Central memory CD4-positive, alpha-beta T cell (primary cell): ENCODE results near the gene GLO1.
"Not testable (repeated sequence)": the region's sequence is repeated elsewhere in the genome, so short reads cannot be mapped to it uniquely, and the experiment has no call there.

ENCODE experiments used
- DNase-seq: peaks from one replicate; pipeline ENCODE4 v3.0.0; 2022

The GLO1 gene

GRCh38 chr6:38703949-38704590, 1.1 kb upstream of the GLO1 start:
- DNase-seq: no peak

GRCh38 chr6:38701551-38701950, 1.4 kb downstream of the GLO1 start:
- no peak for DNase-seq

GRCh38 chr6:38699702-38700101, 3.2 kb downstream of the GLO1 start:
- not testable (repeated sequence) for DNase-seq

- no peak for DNase-seq
These were observed 5.1 kb downstream of the GLO1 start for GRCh38 chr6:38697846-38698245.

- DNase-seq: no peak
These were observed 6.6 kb downstream of the GLO1 start for GRCh38 chr6:38696345-38696744.

GRCh38 chr6:38695933-38696332, 7.0 kb downstream of the GLO1 start:
- no peak for DNase-seq

GRCh38 chr6:38695227-38695900, 7.6 kb downstream of the GLO1 start:
- DNase-seq: no peak

- no peak for DNase-seq
These were observed 14.3 kb downstream of the GLO1 start for GRCh38 chr6:38688579-38689087.

GRCh38 chr6:38687549-38687948, 15.4 kb downstream of the GLO1 start:
- DNase-seq: no peak

GRCh38 chr6:38687043-38687353, 15.9 kb downstream of the GLO1 start:
- DNase-seq: no peak

GRCh38 chr6:38686270-38687042, 16.5 kb downstream of the GLO1 start:
- DNase-seq: no peak

GRCh38 chr6:38684904-38685303, 18.0 kb downstream of the GLO1 start:
- DNase-seq: no peak

GRCh38 chr6:38684237-38684636, 18.7 kb downstream of the GLO1 start:
- DNase-seq: no peak

- DNase-seq: no peak
These were observed 21.1 kb downstream of the GLO1 start for GRCh38 chr6:38681850-38682249.

- no peak for DNase-seq
These were observed 23.3 kb downstream of the GLO1 start for GRCh38 chr6:38679668-38680067.

- no peak for DNase-seq
These were observed 24.7 kb downstream of the GLO1 start for GRCh38 chr6:38678178-38678760.

GRCh38 chr6:38676974-38677544, 25.9 kb downstream of the GLO1 start:
- DNase-seq: no peak

GRCh38 chr6:38676236-38676973, 26.5 kb downstream of the GLO1 start:
- DNase-seq: no peak

- DNase-seq: no peak
These were observed 29.4 kb downstream of the GLO1 start for GRCh38 chr6:38673397-38674165.

- peak; percentile 27 for DNase-seq
These were observed 31.0 kb downstream of the GLO1 start for GRCh38 chr6:38671885-38672467.
